HG03460 (cell line): ENCODE measurements around the gene EVC.
"Not testable (repeated sequence)": the region's sequence is repeated elsewhere in the genome, so short reads cannot be mapped to it uniquely, and the experiment has no call there.

Experiments used
- ATAC-seq: cut with Tn5 transposase; IDR thresholded peaks from one replicate; pipeline ENCODE4 v1.9.1; 2021; ENCODE audit not compliant: unreplicated experiment

EVC gene

DNA sequence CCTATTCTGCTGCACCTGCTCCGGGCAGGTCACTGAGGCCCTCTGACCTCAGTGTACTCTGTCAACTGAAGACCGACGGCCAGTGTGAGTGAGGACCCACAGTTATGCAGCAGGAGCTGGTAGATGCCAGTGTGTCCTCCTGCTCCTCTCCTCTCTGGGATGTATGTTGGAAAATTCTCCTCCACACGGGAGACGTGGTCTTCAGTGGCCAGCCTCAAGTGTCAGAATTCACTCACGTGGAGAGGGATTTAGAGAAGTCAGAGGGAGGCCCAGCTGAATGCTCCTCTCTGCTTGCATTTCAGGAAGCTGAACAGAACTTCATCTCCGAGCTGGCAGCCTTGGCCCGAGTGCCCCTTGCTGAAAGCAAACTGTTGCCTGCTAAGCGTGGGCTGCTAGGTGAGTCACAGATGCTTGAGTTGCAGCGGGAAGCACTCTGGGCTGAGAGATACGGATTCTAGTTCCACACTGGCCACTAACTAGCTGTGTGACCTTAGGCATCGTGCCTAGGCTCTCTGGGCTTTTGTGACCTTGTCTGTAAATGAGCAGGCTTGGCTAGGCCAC is 98.3 kb downstream of the EVC start:
- ATAC-seq: no peak

DNA sequence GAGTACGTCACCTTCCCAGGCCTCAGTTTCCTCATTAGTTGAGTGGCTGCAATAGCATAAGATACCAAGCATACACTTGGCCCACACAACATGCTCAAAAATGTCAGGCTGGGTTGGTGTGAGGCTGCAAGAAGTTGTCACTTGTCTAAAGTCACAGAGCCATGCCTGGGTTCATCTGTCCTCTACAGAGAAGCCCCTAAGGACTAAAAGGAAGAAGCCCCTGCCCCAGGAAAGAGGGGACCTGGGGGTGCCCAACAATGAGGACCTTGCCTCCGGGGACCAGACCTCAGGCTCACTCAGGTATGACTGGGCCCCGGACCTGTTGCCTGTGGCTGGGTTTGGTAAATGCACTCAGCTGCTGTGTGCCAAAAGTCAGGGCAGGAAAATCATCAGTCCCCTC is 99.2 kb downstream of the EVC start:
- ATAC-seq: no peak

DNA sequence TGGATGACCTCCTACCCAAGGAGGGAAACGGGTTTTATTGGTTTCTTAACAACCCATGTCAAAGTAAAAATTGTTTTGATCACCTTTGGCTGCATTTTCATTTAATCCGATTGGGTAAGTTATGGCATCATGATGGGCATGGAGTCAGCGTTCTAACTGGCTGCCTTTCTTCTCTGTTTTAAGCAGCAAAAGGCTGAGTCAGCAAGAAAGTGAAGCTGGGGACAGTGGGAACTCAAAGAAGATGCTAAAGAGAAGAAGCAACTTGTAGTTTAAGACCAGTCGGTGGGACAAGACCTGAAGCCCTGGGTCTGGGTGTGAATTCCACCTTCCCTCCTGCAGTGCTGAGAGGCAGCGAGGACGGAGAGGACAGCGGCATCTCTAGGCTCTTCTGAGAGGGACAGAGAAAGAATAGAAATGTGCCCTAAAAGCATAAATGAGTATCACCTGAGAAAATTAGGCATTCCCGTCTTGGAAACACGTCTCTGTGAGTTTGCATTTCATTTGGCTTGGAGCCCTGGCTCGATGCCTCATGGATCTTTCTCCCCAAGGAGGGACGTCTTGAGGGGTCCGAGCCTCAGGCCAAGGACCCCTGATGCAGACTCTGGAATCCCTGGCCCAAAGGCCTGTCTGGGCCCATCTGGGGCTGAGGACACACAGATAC is 99.9 kb downstream of the EVC start:
- ATAC-seq: no peak

DNA sequence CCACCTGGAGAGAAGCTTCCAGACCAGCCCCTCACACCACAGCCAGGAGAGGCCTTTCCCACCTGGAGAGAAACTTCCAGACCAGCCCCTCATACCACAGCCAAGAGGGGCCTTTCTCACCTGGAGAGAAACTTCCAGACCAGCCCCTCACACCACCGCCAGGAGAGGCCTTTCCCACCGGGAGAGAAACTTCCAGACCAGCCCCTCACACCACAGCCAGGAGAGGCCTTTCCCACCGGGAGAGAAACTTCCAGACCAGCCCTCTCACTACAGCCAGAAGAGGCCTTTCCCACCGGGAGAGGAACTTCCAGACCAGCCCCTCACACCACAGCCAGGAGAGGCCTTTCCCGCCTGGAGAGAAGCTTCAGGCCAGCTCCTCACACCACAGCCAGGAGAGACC is 101.1 kb downstream of the EVC start:
- not testable (repeated sequence) for ATAC-seq

DNA sequence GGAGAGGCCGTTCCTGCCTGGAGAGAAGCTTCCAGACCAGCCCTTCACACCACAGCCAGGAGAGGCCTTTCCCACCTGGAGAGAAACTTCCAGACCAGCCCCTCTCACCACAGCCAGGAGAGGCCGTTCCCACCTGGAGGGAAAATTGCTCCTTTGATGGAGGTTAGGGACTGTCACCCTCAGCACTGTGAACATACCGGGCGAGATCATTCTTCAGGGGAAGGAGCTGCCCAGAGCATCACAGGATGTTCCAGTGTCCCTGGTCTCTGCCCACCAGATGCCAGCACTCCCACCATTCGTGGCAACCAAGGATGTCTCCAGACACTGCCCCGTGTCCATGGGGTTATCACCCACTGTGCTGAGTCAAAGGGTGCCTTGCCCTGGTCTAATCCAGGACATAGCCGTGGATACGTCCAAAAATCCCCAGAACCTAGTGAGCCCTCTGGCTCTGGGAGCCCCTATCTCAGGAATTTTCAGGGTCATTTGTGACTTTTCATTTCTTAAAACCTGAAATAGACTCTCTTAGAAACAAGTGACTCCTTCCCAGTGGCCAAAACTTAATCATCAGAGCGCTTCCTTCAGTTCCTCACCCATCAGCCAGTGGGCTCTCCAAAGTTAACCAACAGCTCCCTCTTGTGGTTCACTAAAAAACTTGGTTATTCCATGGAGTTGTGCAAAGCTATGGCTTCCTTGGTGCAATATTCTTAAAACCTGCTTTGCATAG is 101.7 kb downstream of the EVC start:
- ATAC-seq: no peak

DNA sequence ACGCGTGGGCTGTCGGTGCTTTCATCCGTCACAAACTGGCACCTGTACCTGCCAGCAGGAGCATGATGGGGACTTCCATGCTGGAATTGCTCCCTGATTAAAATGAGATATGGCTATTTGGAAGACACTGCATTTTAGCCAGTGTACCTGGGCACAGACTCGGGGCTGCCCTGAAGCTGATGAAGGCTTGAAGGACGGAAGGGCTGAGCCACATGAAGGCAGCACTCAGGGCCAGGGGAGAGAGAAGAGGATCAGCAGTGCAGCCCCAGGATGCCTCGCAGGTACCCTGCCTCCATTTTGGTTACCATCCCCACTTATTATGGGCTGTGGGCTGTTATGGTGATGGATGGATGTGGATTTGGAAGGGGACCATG is 102.9 kb downstream of the EVC start:
- no peak for ATAC-seq

- no peak for ATAC-seq
These were observed 103.4 kb downstream of the EVC start for GRCh38 chr4:5814421-5814820.

DNA sequence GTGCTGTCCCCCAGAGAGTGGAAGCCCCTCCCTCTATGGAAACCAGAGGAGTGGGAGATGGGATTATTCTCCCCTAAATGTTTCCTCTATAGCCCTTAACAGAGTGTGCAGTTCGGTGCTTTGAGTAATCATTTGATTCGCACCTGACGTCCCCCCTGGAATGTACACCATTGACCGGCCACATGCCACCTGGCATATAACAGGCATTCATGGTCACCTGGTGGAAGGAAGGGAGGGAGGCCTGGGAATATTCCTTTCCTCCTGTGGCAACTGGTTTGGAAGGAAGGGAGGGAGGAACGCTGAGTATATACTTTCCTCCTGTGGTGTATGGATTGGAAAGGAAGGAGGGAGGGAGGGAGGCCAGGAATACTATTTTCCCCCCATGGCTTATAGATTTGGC is 104.6 kb downstream of the EVC start:
- no peak for ATAC-seq

- ATAC-seq: no peak
These were observed 105.1 kb downstream of the EVC start for GRCh38 chr4:5816101-5816500.

DNA sequence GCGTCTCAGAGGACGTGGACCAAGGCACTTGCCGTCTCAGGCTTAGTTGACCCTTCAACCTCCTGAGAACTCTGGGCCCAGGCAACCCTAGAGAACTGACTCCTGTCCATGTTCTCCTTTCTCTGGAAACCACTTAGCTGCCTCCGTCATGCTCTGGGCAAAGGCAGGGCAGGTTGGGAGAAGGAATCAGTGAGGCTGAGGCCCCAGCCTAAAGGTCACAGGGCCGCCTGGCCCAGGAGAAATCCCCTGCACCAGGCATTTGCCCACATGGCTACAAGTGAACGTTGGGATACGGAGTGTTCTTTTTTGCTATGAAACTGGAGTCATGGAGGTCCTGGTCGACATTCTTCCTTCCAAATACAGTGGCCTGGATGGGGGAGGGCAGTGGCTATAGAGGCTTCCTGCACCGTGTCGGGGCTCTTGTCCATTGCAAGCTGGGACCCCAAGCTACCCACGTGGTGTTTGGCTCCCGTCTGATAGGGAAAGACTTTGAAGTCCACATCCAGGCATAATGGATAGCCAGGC is 105.9 kb downstream of the EVC start:
- ATAC-seq: no peak

- ATAC-seq: no peak
These were observed 110.8 kb downstream of the EVC start for GRCh38 chr4:5821665-5822358.

- no peak for ATAC-seq
These were observed 111.6 kb downstream of the EVC start for GRCh38 chr4:5822619-5823018.

DNA sequence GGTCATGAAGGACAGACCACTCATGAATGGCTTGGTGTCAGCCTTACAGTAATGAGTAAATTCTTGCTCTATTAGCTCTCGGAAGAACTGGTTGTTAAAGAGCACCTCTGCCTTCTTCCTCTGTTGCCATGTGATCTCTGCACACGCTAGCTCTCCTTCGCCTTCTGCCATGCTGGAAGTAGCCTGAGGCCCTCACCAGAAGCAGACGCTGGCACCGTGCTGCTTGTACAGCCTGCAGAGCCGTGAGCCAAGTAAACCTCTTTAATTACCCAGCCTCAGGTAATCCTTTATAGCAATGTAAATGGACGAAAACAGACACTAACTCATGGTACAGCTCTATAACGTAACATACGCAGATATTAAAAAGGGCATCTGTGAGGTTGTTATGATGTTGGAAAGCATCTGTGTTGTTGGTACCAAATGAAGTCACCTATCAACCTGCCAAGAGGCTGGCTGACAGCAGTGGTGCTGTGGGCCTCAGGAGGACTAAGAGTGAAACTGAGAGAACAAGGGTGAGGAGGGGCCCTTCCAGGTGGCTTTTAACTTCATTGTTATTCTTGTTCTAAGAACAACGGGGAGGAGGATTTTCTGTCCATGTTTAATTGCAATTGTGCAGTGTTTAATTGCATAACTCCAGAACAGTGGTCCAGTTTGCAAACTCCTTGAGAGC is 112.7 kb downstream of the EVC start:
- ATAC-seq: no peak

DNA sequence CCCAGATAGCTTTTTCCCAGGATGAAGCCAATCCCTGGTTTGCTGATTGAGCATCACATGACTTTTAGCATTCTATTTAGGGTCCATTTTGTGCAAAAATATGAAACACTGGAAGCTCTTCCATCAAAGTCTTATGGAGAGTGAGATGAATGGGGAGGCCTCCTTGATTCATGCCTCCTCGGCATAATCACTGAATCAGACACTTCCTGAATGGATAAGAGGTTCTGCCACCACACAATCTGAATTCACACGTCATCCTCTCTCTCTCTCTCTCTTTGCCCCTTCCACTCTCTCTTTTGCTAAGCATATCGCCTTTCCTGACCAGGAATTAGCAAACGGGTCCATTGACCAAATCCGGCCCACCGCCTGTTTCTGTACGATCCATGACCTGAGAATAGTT is 113.2 kb downstream of the EVC start:
- no peak for ATAC-seq

GRCh38 chr4:5824635-5825034 is 113.6 kb downstream of the EVC start:
- no peak for ATAC-seq

GRCh38 chr4:5825321-5826041 is 114.5 kb downstream of the EVC start:
- ATAC-seq: no peak

DNA sequence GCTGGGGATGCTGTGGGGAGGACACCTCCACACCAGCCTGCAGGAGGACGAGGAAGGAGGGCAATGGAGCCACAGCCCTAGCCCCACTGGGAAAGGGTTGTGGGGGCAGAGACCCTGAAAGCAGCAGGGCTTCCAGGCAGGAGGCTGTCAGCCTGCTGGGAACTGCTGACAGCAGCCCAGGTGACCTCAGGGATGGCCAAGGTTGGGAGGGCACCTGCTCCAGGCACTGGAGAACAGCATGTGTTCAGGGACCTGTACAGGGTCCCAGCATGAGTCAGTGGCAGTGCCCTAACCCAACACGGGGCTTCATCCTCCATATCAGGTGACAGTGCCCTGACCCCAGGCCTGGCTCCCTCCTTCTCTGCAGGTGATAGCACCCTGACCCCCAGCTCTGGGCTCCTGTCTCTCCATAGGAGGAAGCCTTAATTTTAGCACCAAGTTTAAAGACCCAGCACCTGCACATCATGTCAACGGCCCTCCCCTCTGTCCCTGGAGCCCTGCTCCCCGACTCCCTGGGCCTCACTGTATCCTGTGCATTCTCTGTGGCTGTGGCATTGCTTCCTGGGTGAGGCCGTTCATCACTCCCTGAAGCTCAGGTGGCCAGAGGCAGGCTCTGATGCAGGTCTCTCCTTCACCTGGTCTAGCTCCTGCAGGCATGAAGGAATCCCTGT is 115.6 kb downstream of the EVC start:
- ATAC-seq: no peak

DNA sequence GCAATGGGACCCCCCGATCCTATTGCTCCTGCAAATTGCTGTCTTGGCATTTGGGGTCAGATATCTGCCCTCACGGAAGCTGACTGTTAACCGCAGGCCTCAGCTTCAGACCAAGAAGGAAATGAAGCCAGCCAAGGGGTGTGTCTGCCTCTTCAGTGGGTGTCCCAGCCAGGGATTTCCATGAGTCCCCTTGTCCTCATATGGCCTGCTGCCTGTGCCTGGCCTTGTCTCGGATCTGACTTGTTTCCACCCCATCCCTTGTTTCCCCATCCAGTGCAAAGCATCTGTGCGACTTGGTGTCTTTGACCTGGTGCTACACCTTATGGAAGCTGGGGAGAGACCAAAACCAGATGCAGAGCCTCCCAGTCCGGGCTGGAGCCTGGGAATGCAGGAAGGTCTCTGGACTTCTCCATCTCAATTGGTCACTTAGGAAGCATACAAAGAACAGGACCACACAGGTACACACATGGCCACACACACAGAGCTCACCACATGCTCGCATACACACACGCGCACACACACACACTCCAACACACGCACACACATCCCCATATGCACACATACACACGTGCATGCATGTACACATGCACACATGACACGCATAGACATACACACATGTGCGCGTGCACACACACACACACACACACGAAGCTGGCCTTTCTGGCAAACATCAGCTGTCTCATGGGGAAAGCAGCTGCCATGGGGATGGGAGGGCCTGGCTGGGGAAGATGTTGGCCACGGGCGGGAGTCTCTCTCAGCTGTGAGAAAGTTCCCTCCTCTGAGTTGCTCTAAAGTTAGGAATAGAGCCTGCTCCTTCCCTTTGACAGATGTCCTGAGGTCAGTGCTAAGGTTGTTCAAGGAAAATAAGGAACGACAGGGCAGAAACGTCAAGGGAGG is 116.4 kb downstream of the EVC start:
- ATAC-seq: no peak

GRCh38 chr4:5828005-5828391 is 117.0 kb downstream of the EVC start:
- ATAC-seq: no peak
